GM23338 (cell line): ENCODE data around the gene RADIL. TPM values are rescaled to one million over a fixed set of nuclear protein-coding genes. Genes with fewer than 3 reads are reported as not detected.

Source experiments
- ATAC-seq: fragments of 200-7000 bp; cut with Tn5 transposase; 3 replicates; pipeline ENCODE4 v1.9.1; 2020
- DNase-seq: peaks from one replicate; pipeline ENCODE4 v3.0.0-alpha.2; 2015; ENCODE audit warnings: low spot score
- H2AFZ ChIP-seq: fragments of 200-600 bp; sonication (generic); 2 replicates; pipeline ENCODE4 v1.8.0; 2016; ENCODE audit warnings: antibody characterized with exemption, mild to moderate bottlenecking, moderate library complexity
- H3F3A ChIP-seq: fragments of 200-600 bp; sonication (generic); replicated peaks from 2 replicates; pipeline ENCODE4 v1.8.0; 2017; ENCODE audit warnings: antibody characterized with exemption, mixed run types, low read depth
- H3K27ac ChIP-seq: fragments of 200-600 bp; sonication (generic); 2 replicates; pipeline ENCODE4 v1.6.1; 2016; ENCODE audit warnings: low read depth
- H3K27me3 ChIP-seq: fragments of 200-600 bp; sonication (generic); 2 replicates; pipeline ENCODE4 v1.8.0; 2016; ENCODE audit warnings: mild to moderate bottlenecking, mixed run types, moderate library complexity; ENCODE audit not compliant: insufficient read depth
- H3K36me3 ChIP-seq: fragments of 200-600 bp; sonication (generic); 2 replicates; pipeline ENCODE4 v1.8.0; 2016; ENCODE audit warnings: mild to moderate bottlenecking; ENCODE audit not compliant: insufficient read depth
- H3K4me1 ChIP-seq: fragments of 200-600 bp; sonication (generic); 2 replicates; pipeline ENCODE4 v1.8.0; 2016; ENCODE audit warnings: mild to moderate bottlenecking, moderate library complexity; ENCODE audit not compliant: insufficient read depth
- H3K4me2 ChIP-seq: fragments of 200-600 bp; sonication (generic); 2 replicates; pipeline ENCODE4 v1.7.1; 2017; ENCODE audit warnings: mixed run types
- H3K4me3 ChIP-seq: fragments of 200-600 bp; sonication (generic); 2 replicates; pipeline ENCODE4 v1.6.1; 2016; ENCODE audit warnings: mixed run types
- H3K79me2 ChIP-seq: fragments of 200-600 bp; sonication (generic); replicated peaks from 2 replicates; pipeline ENCODE4 v1.8.0; 2017; ENCODE audit warnings: mild to moderate bottlenecking; ENCODE audit not compliant: insufficient read depth
- H3K9me2 ChIP-seq: fragments of 200-600 bp; sonication (generic); 2 replicates; pipeline ENCODE4 v1.8.0; 2017; ENCODE audit not compliant: insufficient read depth
- H4K20me1 ChIP-seq: fragments of 200-600 bp; sonication (generic); replicated peaks from 2 replicates; pipeline ENCODE4 v1.8.0; 2017; ENCODE audit warnings: mild to moderate bottlenecking; ENCODE audit not compliant: insufficient read depth
- H3K27ac Mint-ChIP-seq: 2 replicates; pipeline ENCODE4 v1.8.0; 2020; ENCODE audit warnings: inconsistent platforms, mild to moderate bottlenecking, moderate library complexity, mixed read lengths
- H3K27me3 Mint-ChIP-seq: 3 replicates; pipeline ENCODE4 v1.8.0; 2022; ENCODE audit warnings: low read depth, mild to moderate bottlenecking, moderate library complexity, mixed read lengths, inconsistent platforms; ENCODE audit not compliant: insufficient read depth, poor library complexity
- H3K36me3 Mint-ChIP-seq: 3 replicates; pipeline ENCODE4 v1.8.0; 2021; ENCODE audit warnings: low read depth, mild to moderate bottlenecking, inconsistent platforms, moderate library complexity, mixed read lengths
- H3K4me1 Mint-ChIP-seq: 3 replicates; pipeline ENCODE4 v1.8.0; 2020; ENCODE audit warnings: mild to moderate bottlenecking, inconsistent platforms, mixed read lengths
- H3K4me3 Mint-ChIP-seq: 3 replicates; pipeline ENCODE4 v1.8.0; 2021; ENCODE audit warnings: moderate library complexity, mild to moderate bottlenecking, inconsistent platforms, mixed read lengths
- H3K9me3 Mint-ChIP-seq: 3 replicates; pipeline ENCODE4 v1.8.0; 2020; ENCODE audit warnings: moderate library complexity, mild to moderate bottlenecking, inconsistent platforms, mixed read lengths
- ETS1 ChIP-seq: IDR thresholded peaks from 2 replicates; pipeline ENCODE4 v1.6.1; 2016; ENCODE audit warnings: antibody characterized with exemption
- EZH2 ChIP-seq: fragments of 200-600 bp; sonication (generic); IDR thresholded peaks from one replicate; pipeline ENCODE4 v1.8.0; 2017; ENCODE audit warnings: antibody characterized with exemption, mild to moderate bottlenecking, low read depth; ENCODE audit not compliant: unreplicated experiment
- JUNB ChIP-seq: IDR thresholded peaks from one replicate; pipeline ENCODE4 v1.6.1; 2016; ENCODE audit warnings: antibody characterized with exemption; ENCODE audit not compliant: unreplicated experiment
- POLR2AphosphoS5 ChIP-seq: IDR thresholded peaks from 2 replicates; pipeline ENCODE4 v1.6.1; 2016; ENCODE audit warnings: antibody characterized with exemption, low read depth
- ZNF331 ChIP-seq: fragments of 250-450 bp; sonication (Bioruptor Pico); IDR thresholded peaks from 2 replicates; pipeline ENCODE4 v1.5.0; 2020; ENCODE audit warnings: low read depth, mild to moderate bottlenecking, moderate library complexity
- ZNF462 ChIP-seq: fragments of 250-450 bp; sonication (Bioruptor Pico); IDR thresholded peaks from 2 replicates; pipeline ENCODE4 v1.5.0; 2020; ENCODE audit warnings: mild to moderate bottlenecking, moderate library complexity
- polyA plus RNA-seq: library from polyadenylated mRNA; unstranded; fragments of >200 nt; fragmentation: Nextera tagmentation; extraction: Ambion mirVana; gene quantifications from 2 replicates; pipeline ENCODE4 v1.2.1, GENCODE V29; 2016
- total RNA-seq: library from RNA; depleted of rRNA; stranded (reverse); fragments of >200 nt; shearing (Covaris generic); gene quantifications from 2 replicates; pipeline ENCODE4 v1.2.3, GENCODE V29; 2014

The RADIL gene
- total and polyA plus RNA-seq, 2 experiments from 2014 or later = 4.3 to 9.8 TPM

GRCh38 chr7:4861673-4862072 is 21.8 kb downstream of the RADIL start, which contains the start of gene PAPOLB:
TSS of gene PAPOLB (minus strand) at chr7:4862030. CDS start at chr7:4861810, 220 bp downstream.
- Histone ChIP-seq H4K20me1 (no peaks in the 10 kb centered on the region; the same call in 1 of the 2 replicates), H3K27me3 (peaks cover 9% of the 10 kb centered on the region; the same call in 1 of the 2 replicates), H3K27ac (no peak within 1 kb of the TSS), H3K4me2 (peak within 1 kb of the TSS; percentile 73), H3K4me3 (peak within 1 kb of the TSS; percentile 52), H2AFZ (peak within 1 kb of the TSS; percentile 59), H3K9me2 (no peaks in the 10 kb centered on the region), H3K79me2 (no peaks in the 10 kb centered on the region), H3K36me3 (no peaks in the 10 kb centered on the region), H3F3A (no peaks in the 10 kb centered on the region), H3K4me1 (no peaks in the 10 kb centered on the region)
- ATAC-seq (peak; percentile 72), DNase-seq (peak; percentile 64)
- H3K27me3 Mint-ChIP-seq = peaks cover 5% of the 10 kb centered on the region
- H3K9me3 Mint-ChIP-seq = peaks cover 16% of the 10 kb centered on the region; the same call in 2 of the 3 replicates
- H3K4me1 Mint-ChIP-seq = no peaks in the 10 kb centered on the region
- peak within 1 kb of the TSS; percentile 45; the same call in 2 of the 3 replicates for H3K4me3 Mint-ChIP-seq
- TF ChIP-seq ZNF331 (CRISPR knock-in tag) (no peak), POLR2AphosphoS5 (peak; percentile 37; the same call in 1 of the 2 replicates), JUNB (no peak), EZH2 (no peak), ETS1 (no peak)
- no peak within 1 kb of the TSS for H3K27ac Mint-ChIP-seq
- 0 out of 3 replicates have a peak, but pooled peaks cover 4% of the 10 kb centered on the region for H3K36me3 Mint-ChIP-seq

- Histone ChIP-seq H3K79me2 (no peaks in the 10 kb centered on the region), H3K27ac (no peak overlapping the region), H3K4me1 (no peaks in the 10 kb centered on the region), H3K4me2 (peak overlapping the region; percentile 73), H3K4me3 (peak overlapping the region; percentile 52), H4K20me1 (no peaks in the 10 kb centered on the region; the same call in 1 of the 2 replicates), H2AFZ (no peak overlapping the region; the same call in 1 of the 2 replicates), H3K9me2 (no peaks in the 10 kb centered on the region), H3K36me3 (no peaks in the 10 kb centered on the region), H3F3A (no peaks in the 10 kb centered on the region), H3K27me3 (peaks cover 9% of the 10 kb centered on the region; the same call in 1 of the 2 replicates)
- ATAC-seq (no peak), DNase-seq (no peak)
- Mint-ChIP-seq H3K27me3 (peaks cover 5% of the 10 kb centered on the region), H3K4me1 (no peaks in the 10 kb centered on the region), H3K9me3 (peaks cover 16% of the 10 kb centered on the region; the same call in 2 of the 3 replicates), H3K36me3 (0 out of 3 replicates have a peak, but pooled peaks cover 4% of the 10 kb centered on the region), H3K4me3 (peak overlapping the region; percentile 34; the same call in 2 of the 3 replicates), H3K27ac (no peak overlapping the region)
- TF ChIP-seq ZNF462 (no peak), ETS1 (no peak), POLR2AphosphoS5 (no peak)
Measured at GRCh38 chr7:4861227-4861626, 22.3 kb downstream of the RADIL start.
